HepG2 (cell line): Measurements from ENCODE around the gene PNPLA2. TPM values are rescaled to one million over a fixed set of nuclear protein-coding genes. Genes with fewer than 3 reads are reported as not detected.

Experiments
- ARNTL ChIP-seq: sonication (generic); formaldehyde crosslinking; IDR thresholded peaks from 2 replicates; pipeline ENCODE4 v1.4.0; 2020; ENCODE audit warnings: mild to moderate bottlenecking, missing genetic modification reagents
- CCAR2 ChIP-seq: fragments of 200-400 bp; formaldehyde crosslinking; optimal IDR thresholded peaks from 2 replicates; pipeline ENCODE3; 2018; ENCODE audit warnings: low read depth, mild to moderate bottlenecking, low read length, moderate library complexity
- CHD2 ChIP-seq: IDR thresholded peaks from 2 replicates; pipeline ENCODE4 v1.6.1; 2011; ENCODE audit warnings: low read depth, low read length, improper control_type of control experiment
- DZIP1 ChIP-seq: sonication (generic); formaldehyde crosslinking; IDR thresholded peaks from 2 replicates; pipeline ENCODE4 v1.5.0; 2020; ENCODE audit warnings: mild to moderate bottlenecking, missing genetic modification reagents
- GPN1 ChIP-seq: sonication (generic); formaldehyde crosslinking; IDR thresholded peaks from 2 replicates; pipeline ENCODE4 v1.5.1; 2020; ENCODE audit warnings: missing genetic modification reagents, borderline replicate concordance
- KLF11 ChIP-seq: IDR thresholded peaks from 2 replicates; pipeline ENCODE4 v1.6.1; 2016; ENCODE audit warnings: missing compliant biosample characterization
- SIN3B ChIP-seq: fragments of 150-350 bp; IDR thresholded peaks from 2 replicates; pipeline ENCODE4 v1.6.1; 2014; ENCODE audit warnings: low read length
- SMYD3 ChIP-seq: sonication (generic); formaldehyde crosslinking; IDR thresholded peaks from 2 replicates; pipeline ENCODE4 v1.8.1; 2023; ENCODE audit warnings: mild to moderate bottlenecking, missing genetic modification reagents
- SP4 ChIP-seq: sonication (generic); formaldehyde crosslinking; IDR thresholded peaks from 2 replicates; pipeline ENCODE4 v1.8.1; 2023; ENCODE audit warnings: mild to moderate bottlenecking, missing genetic modification reagents
- SPEN ChIP-seq: sonication (generic); formaldehyde crosslinking; IDR thresholded peaks from 2 replicates; pipeline ENCODE4 v1.5.1; 2020; ENCODE audit warnings: low read depth, mild to moderate bottlenecking, missing genetic modification reagents
- TAF15 ChIP-seq: fragments of 200-400 bp; formaldehyde crosslinking; IDR thresholded peaks from one replicate; pipeline ENCODE4 v1.6.1; 2018; ENCODE audit warnings: mild to moderate bottlenecking, low read depth, low read length; ENCODE audit not compliant: poor library complexity, severe bottlenecking
- TCF7L2 ChIP-seq: IDR thresholded peaks from 2 replicates; pipeline ENCODE4 v1.6.1; 2011; ENCODE audit warnings: mild to moderate bottlenecking, low read depth, low read length, moderate library complexity
- ZFAT ChIP-seq: sonication (generic); formaldehyde crosslinking; conservative IDR thresholded peaks from 2 replicates; pipeline ENCODE4 v1.8.1; 2023; ENCODE audit warnings: missing genetic modification reagents, inconsistent platforms
- ZNF354B ChIP-seq: sonication (generic); formaldehyde crosslinking; IDR thresholded peaks from 2 replicates; pipeline ENCODE4 v1.8.0; 2022; ENCODE audit warnings: mild to moderate bottlenecking, missing genetic modification reagents
- ZNF362 ChIP-seq: sonication (generic); formaldehyde crosslinking; IDR thresholded peaks from 2 replicates; pipeline ENCODE4 v1.4.0; 2020; ENCODE audit warnings: missing genetic modification reagents, mild to moderate bottlenecking, borderline replicate concordance
- ZNF639 ChIP-seq: conservative IDR thresholded peaks from 2 replicates; pipeline ENCODE4 v1.6.1; 2018; ENCODE audit warnings: missing genetic modification reagents
- ZNF883 ChIP-seq: sonication (generic); formaldehyde crosslinking; IDR thresholded peaks from 2 replicates; pipeline ENCODE4 v1.5.1; 2020; ENCODE audit warnings: mild to moderate bottlenecking, missing genetic modification reagents; ENCODE audit errors: not compliant biosample characterization
- polyA plus RNA-seq, 8 experiments: library from polyadenylated mRNA; depleted of rRNA in 3 of 8; stranded (reverse) in 7 of 8; unstranded in 1 of 8; fragments of >200 nt; fragmentation: Illumina TruSeq in 4 of 8; extraction: Trizol in 4 of 8; gene quantifications; 2 replicates each; pipeline versions ENCODE4 v1.2.1 to v1.2.3, GENCODE V29; 2011 to 2016; ENCODE audit warnings: low read depth in 4 of 8, missing spikeins in 1 of 8, mixed read lengths in 1 of 8; ENCODE audit not compliant: insufficient read depth in 1 of 8
- total RNA-seq, 5 experiments: library from RNA; depleted of rRNA; stranded (reverse); fragments of >200 nt; fragmentation: Illumina TruSeq; extraction: Trizol; gene quantifications; 2 replicates each; pipeline ENCODE4 v1.2.3, GENCODE V29; 2016; ENCODE audit warnings: low read depth in 1 of 5
- TF ChIP-seq, protein P1 (sequence below): sonication (generic); IDR thresholded peaks from 2 replicates; pipeline ENCODE4 v1.6.1; 2016; ENCODE audit warnings: low read depth, borderline replicate concordance
- TF ChIP-seq, protein P2 (sequence below): sonication (generic); formaldehyde crosslinking; IDR thresholded peaks from 2 replicates; pipeline ENCODE4 v1.4.0; 2020; ENCODE audit warnings: missing genetic modification reagents
- TF ChIP-seq, protein P3 (sequence below): sonication (generic); formaldehyde crosslinking; IDR thresholded peaks from 2 replicates; pipeline ENCODE4 v1.5.0; 2020; ENCODE audit warnings: missing genetic modification reagents, mild to moderate bottlenecking, borderline replicate concordance

PNPLA2 gene
- total and polyA plus RNA-seq, 2 of the 13 experiments (the other 11 are each of a cell fraction or from before 2014, with no cell fraction given) = 10.5 to 43.2 TPM

GRCh38 chr11:844693-845644 is 26.3 kb downstream of the PNPLA2 start (continued):
- TF ChIP-seq, protein P1, sequence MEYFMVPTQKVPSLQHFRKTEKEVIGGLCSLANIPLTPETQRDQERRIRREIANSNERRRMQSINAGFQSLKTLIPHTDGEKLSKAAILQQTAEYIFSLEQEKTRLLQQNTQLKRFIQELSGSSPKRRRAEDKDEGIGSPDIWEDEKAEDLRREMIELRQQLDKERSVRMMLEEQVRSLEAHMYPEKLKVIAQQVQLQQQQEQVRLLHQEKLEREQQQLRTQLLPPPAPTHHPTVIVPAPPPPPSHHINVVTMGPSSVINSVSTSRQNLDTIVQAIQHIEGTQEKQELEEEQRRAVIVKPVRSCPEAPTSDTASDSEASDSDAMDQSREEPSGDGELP = peak; percentile 64; the same call in 1 of the 2 replicates
- TF ChIP-seq SIN3B = no peak
- no peak for TF ChIP-seq CHD2
- peak; percentile 42 for TF ChIP-seq ZNF883 (CRISPR knock-in tag)
- no peak for TF ChIP-seq SMYD3 (CRISPR knock-in tag)
- TF ChIP-seq GPN1 (CRISPR knock-in tag) = no peak
- TF ChIP-seq KLF11 (CRISPR knock-in tag) = no peak
- TF ChIP-seq TAF15 = no peak
- TF ChIP-seq CCAR2 = no peak
- no peak for TF ChIP-seq DZIP1 (CRISPR knock-in tag)
- TF ChIP-seq ARNTL (CRISPR knock-in tag) = no peak
- TF ChIP-seq TCF7L2 = no peak
- TF ChIP-seq ZNF354B (CRISPR knock-in tag) = no peak
- TF ChIP-seq ZNF362 (CRISPR knock-in tag) = no peak
- TF ChIP-seq SP4 = no peak; the same call in 1 of the 2 replicates
- TF ChIP-seq, protein P2, sequence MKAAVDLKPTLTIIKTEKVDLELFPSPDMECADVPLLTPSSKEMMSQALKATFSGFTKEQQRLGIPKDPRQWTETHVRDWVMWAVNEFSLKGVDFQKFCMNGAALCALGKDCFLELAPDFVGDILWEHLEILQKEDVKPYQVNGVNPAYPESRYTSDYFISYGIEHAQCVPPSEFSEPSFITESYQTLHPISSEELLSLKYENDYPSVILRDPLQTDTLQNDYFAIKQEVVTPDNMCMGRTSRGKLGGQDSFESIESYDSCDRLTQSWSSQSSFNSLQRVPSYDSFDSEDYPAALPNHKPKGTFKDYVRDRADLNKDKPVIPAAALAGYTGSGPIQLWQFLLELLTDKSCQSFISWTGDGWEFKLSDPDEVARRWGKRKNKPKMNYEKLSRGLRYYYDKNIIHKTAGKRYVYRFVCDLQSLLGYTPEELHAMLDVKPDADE (CRISPR knock-in tag) = no peak
- TF ChIP-seq ZFAT (CRISPR knock-in tag) = no peak
- 0 out of 2 replicates have a peak, but pooled peaks have one; percentile 21 for TF ChIP-seq SPEN (CRISPR knock-in tag)
- no peak; the same call in 1 of the 2 replicates for TF ChIP-seq ZNF639
- TF ChIP-seq, protein P3, sequence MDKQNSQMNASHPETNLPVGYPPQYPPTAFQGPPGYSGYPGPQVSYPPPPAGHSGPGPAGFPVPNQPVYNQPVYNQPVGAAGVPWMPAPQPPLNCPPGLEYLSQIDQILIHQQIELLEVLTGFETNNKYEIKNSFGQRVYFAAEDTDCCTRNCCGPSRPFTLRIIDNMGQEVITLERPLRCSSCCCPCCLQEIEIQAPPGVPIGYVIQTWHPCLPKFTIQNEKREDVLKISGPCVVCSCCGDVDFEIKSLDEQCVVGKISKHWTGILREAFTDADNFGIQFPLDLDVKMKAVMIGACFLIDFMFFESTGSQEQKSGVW (CRISPR knock-in tag) = no peak
